ENCODE measurements around the gene EEIG1. TPM values are rescaled to one million over a fixed set of nuclear protein-coding genes. Genes with fewer than 3 reads are reported as not detected.

EEIG1 gene
- total RNA-seq: 8.5 and 22.0 TPM in 2 replicates

GRCh38 chr9:127980706-127981558, at the start of gene EEIG1:
Gene EEIG1, minus strand, starts transcription at chr9:127980989. Its CDS starts 852 bp downstream, at chr9:127980137.

DNA sequence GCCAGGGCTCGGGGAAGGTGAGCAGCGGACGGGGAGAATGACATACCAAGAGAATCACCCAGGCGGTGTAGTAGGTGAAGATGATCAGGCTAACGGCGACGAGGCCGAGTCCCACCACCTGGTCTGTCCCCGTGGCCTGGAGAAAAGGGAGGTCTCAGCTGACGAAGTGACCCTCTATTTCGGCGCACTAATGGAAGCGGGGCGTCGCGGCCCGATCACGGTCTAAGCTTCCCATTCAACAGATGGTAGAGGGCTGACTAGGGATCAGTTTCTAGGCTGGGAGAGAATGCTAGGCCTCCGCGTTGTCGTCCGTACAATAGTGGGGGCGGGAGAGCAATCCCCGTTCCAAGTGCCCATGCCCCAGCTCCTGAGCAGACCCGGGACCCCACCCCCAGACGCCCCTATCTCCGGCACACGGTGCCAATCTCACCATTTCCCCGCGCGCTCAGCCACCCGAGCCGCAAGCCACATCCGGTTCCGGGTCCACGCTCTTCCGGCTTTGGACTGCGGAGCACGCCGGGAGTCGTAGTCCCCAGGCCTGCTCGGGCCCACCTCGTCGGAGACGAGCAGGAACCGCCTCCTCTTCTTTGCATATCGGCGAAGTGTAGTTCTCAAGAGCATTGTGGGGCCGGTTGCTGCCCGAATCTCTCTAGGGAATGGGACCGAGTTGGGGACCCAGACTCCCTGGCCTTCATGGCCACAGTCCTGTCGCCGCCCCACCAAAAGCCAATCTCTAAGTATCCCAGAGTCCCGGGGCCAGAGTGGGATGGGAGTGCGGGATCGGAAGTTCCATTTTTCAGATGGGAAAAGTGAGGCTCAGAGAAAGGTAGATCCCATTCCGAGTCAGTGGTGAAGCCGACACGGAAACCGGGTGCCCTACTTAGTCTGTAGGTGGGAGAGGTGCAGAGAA, 43.1 kb downstream of the EEIG1 start, which contains the start of gene DPM2:
TSS of gene DPM2 (minus strand) at position 467 of the 910 bp plus-strand sequence. CDS start at position 433, 34 bp downstream.

Other genes starting within 250 kb of the EEIG1 start
- gene TOR2A, start 245.7 kb downstream of the EEIG1 start, total RNA-seq: 2.6 and 2.7 TPM in 2 replicates
- under 0.01 and 0.37 TPM in 2 replicates for gene SH2D3C, start 202.3 kb downstream of the EEIG1 start, total RNA-seq
- gene CDK9, start 195.0 kb downstream of the EEIG1 start, total RNA-seq: 35.1 and 43.4 TPM in 2 replicates
- gene FPGS, start 178.1 kb downstream of the EEIG1 start, total RNA-seq: 62.7 and 65.2 TPM in 2 replicates
- gene ENG, start 126.3 kb downstream of the EEIG1 start, total RNA-seq: 9.0 and 13.2 TPM in 2 replicates
- gene AK1, start 103.3 kb downstream of the EEIG1 start, total RNA-seq: 40.0 and 59.4 TPM in 2 replicates
- 39.3 and 50.1 TPM in 2 replicates for gene ST6GALNAC6, start 81.4 kb downstream of the EEIG1 start, total RNA-seq
- gene ST6GALNAC4, start 63.9 kb downstream of the EEIG1 start, total RNA-seq: 21.2 and 27.9 TPM in 2 replicates
- 2.6 and 3.0 TPM in 2 replicates for gene PIP5KL1, start 50.2 kb downstream of the EEIG1 start, total RNA-seq
- gene DPM2, start 43.1 kb downstream of the EEIG1 start, total RNA-seq: 10.1 and 10.2 TPM in 2 replicates
- 10.8 and 13.0 TPM in 2 replicates for gene NAIF1, start 86.3 kb upstream of the EEIG1 start, total RNA-seq
- gene SLC25A25, start 87.2 kb upstream of the EEIG1 start, total RNA-seq: 24.2 and 25.1 TPM in 2 replicates
- gene PTGES2, start 146.7 kb upstream of the EEIG1 start, total RNA-seq: 69.4 and 77.2 TPM in 2 replicates
- gene LCN2, start 168.5 kb upstream of the EEIG1 start, total RNA-seq: not detected in 2 replicates
- 26.0 and 27.9 TPM in 2 replicates for gene BBLN, start 179.3 kb upstream of the EEIG1 start, total RNA-seq
- gene CIZ1, start 210.6 kb upstream of the EEIG1 start, total RNA-seq: 12.8 and 18.8 TPM in 2 replicates
- gene DNM1, start 222.4 kb upstream of the EEIG1 start, total RNA-seq: 5.7 and 9.6 TPM in 2 replicates

All from smooth muscle cell of bladder (primary cell).